ENCODE results near the gene CD38.

DNA sequence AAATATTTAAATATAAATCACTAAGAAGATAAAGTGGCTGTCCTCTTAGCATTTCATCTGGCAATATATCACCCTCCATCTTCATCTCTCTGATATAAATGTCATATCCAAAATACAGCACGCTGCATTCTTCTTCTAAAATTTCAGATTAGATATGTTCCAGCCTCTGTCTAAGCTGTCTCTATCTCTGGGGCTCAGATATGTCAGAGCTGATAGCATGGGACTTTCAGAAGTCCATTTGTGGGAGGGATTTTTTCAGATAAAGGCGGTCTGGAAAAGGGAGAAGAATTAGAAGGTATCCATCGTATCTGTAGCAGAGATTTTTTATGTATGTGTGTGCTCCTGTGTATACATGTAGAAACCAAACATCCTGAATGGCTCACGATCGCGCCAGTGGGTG is 25.0 kb upstream of the CD38 start:
- TF ChIP-seq, protein P1, sequence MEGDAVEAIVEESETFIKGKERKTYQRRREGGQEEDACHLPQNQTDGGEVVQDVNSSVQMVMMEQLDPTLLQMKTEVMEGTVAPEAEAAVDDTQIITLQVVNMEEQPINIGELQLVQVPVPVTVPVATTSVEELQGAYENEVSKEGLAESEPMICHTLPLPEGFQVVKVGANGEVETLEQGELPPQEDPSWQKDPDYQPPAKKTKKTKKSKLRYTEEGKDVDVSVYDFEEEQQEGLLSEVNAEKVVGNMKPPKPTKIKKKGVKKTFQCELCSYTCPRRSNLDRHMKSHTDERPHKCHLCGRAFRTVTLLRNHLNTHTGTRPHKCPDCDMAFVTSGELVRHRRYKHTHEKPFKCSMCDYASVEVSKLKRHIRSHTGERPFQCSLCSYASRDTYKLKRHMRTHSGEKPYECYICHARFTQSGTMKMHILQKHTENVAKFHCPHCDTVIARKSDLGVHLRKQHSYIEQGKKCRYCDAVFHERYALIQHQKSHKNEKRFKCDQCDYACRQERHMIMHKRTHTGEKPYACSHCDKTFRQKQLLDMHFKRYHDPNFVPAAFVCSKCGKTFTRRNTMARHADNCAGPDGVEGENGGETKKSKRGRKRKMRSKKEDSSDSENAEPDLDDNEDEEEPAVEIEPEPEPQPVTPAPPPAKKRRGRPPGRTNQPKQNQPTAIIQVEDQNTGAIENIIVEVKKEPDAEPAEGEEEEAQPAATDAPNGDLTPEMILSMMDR (conservative IDR thresholded peaks at IDR 0.05 in 1 of 2, IDR thresholded peaks at IDR 0.05 in 1 of 2; ENCODE audit: low read depth in 1 of 2, low read length in 2 of 2): no peak
- TF ChIP-seq EZH2 (IDR thresholded peaks at IDR 0.05; ENCODE audit: low read length, missing control alignments): no peak

Measured in fibroblast of lung (primary cell).